GOT3 (cell line): Measurements from ENCODE around the gene DRAM2.
"Not testable (repeated sequence)": the region's sequence is repeated elsewhere in the genome, so short reads cannot be mapped to it uniquely, and the experiment has no call there.

Experiments used
- DNase-seq: peaks from one replicate; lab custom pipeline; 2025; ENCODE audit warnings: mixed read lengths; lab: John Stamatoyannopoulos, UW

The DRAM2 gene

GRCh38 chr1:111082421-111083203 lies 57.3 kb downstream of the DRAM2 start:
- no peak for DNase-seq

- not testable (repeated sequence) for DNase-seq
These were observed 60.6 kb downstream of the DRAM2 start for GRCh38 chr1:111079329-111079728.

- not testable (repeated sequence) for DNase-seq
These were observed 62.6 kb downstream of the DRAM2 start for GRCh38 chr1:111077312-111077711.
